GM18502 (cell line): ENCODE data around the gene FAM9C.
A peak's percentile ranks its signal among the peaks of the same experiment; 100 is the strongest.

Experiments used
- ATAC-seq: cut with Tn5 transposase; IDR thresholded peaks from one replicate; pipeline ENCODE4 v1.9.1; 2021; ENCODE audit warnings: mild to moderate bottlenecking; ENCODE audit not compliant: unreplicated experiment, poor library complexity

Gene FAM9C

DNA sequence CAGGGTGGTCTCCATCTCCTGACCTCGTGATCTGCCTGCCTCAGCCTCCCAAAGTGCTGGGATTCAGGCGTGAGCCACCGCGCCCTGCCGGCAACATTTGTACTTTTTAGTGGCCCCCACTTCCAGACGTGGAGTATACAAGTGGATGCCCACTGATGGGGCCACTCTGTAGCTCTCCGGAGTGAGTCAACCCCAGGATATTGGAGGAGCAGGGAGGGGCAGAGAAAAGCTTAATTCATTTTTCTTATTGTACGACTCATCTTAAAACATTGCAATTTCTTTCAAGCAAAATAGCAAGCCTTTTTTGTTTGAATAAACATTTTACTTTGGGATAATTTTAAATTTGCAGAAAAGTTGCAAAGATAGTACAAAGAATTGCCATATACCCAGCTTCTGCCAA lies 34.6 kb downstream of the FAM9C start:
- ATAC-seq = no peak

- ATAC-seq = no peak
Observed at GRCh38 chrX:13009273-13009672, 35.1 kb downstream of the FAM9C start.

GRCh38 chrX:13008851-13009250 lies 35.6 kb downstream of the FAM9C start:
- no peak for ATAC-seq

DNA sequence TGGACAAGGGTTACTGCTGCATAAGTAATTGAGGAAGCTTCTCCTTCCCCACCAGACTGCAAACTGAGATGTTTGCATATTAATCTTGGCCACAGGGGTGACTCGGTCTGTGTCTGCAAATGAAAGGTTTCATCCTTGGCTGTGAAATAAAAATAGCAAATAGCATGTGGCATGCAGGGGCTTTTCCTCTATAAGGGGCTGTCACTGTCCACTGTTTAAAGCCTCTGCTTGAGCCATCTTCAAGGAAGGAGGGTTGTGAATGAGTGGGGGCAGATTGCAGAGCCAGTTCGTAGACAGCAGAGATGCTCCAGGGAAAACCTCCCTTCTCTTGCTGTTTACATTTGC lies 36.3 kb downstream of the FAM9C start:
- peak; percentile 46 for ATAC-seq

- ATAC-seq = peak; percentile 3
Observed at GRCh38 chrX:13007519-13008188, 36.8 kb downstream of the FAM9C start.

- ATAC-seq = peak; percentile 70
Observed at GRCh38 chrX:13005661-13006473, 38.6 kb downstream of the FAM9C start.

DNA sequence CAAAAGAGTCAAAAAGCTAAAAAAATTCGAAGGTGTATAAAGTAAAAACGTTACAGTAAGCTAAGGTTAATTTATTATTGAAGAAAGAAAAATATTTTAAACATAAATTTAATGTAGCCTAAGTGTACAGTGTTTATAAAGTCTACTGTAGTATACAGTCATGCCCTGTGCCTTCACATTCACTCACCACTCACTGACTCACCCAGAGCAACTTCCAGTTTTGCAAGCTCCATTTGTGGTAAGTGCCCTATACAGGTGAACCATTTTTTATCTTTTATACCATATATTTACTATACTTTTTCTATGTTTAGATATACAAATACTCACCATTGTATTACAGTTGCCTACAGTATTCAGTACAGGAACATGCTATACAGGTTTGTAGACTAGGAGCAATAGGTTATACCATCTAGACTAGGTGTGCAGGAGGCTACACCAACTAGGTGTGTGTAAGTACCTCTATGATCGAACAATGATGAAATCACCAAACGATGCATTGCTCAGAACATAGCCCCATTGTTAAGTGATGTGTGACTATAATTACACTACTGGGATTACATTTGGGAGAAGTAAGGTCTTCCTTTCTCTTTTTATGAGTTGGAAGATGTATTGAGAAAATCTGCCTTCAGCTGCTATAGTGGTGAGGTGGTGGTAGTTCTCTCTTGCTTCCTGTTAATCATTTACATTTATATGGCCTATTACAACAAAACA lies 42.3 kb downstream of the FAM9C start:
- ATAC-seq = no peak

DNA sequence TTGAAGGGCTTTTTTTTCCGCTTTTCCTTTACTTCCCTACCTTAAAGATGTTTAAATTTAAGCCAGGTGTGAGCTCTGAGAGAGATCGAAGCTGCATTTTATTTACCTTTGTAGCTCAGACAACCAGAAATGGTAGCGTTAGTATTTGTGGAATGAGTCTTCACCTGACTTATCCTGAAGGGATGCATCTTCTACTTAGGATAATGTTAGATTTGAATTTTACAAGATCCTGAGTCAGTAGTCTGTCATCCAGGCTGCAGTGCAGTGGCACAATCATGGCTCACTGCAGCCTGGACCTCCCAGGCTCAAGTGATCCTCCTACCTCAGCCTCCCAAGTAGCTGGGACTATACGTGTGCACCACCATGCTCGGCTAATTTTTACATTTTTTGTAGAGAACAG lies 43.3 kb downstream of the FAM9C start:
- no peak for ATAC-seq

DNA sequence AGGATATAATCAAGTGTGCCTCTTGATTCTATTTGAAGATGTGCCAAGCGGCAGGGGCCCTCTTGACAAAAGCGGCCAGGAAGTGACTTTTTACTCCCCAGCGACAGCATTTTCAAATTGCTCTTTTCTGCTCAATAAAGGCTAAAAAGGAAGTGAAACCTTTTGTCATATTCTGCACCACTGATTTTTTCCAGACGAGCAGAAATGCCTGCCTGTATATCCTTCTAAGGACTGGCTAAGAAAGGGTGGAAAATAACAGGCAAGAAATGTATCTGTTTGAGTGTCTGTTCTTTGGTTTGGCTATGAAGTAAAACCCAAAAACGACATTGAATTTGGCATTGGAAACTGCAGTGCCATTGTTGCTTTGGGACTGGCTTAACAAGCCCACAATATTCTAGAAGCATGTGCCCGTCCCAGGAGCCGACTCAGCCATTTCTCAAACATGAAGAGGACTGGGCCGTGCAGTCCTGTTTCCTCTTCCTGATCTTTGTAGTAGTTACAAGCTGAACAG lies 44.1 kb downstream of the FAM9C start:
- peak; percentile 63 for ATAC-seq

DNA sequence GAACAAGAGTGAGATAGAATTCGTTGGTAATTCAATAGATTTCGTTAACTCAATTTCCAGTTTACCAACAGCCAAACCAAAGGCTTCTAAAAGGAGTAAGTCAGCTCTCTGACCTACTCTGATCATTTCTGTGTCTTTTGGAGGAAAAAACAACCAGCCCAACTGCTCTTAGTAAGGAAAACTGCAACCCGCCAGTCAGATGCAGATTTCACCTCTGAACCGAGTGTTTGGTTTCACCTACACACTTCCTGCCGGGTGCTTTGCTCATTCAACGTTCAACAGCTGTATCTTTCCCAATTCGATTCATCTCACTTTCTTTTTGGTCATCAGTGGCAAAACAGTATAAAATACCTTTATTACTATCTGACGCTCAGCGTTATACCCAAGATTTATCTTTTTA lies 45.0 kb downstream of the FAM9C start:
- peak; percentile 61 for ATAC-seq

DNA sequence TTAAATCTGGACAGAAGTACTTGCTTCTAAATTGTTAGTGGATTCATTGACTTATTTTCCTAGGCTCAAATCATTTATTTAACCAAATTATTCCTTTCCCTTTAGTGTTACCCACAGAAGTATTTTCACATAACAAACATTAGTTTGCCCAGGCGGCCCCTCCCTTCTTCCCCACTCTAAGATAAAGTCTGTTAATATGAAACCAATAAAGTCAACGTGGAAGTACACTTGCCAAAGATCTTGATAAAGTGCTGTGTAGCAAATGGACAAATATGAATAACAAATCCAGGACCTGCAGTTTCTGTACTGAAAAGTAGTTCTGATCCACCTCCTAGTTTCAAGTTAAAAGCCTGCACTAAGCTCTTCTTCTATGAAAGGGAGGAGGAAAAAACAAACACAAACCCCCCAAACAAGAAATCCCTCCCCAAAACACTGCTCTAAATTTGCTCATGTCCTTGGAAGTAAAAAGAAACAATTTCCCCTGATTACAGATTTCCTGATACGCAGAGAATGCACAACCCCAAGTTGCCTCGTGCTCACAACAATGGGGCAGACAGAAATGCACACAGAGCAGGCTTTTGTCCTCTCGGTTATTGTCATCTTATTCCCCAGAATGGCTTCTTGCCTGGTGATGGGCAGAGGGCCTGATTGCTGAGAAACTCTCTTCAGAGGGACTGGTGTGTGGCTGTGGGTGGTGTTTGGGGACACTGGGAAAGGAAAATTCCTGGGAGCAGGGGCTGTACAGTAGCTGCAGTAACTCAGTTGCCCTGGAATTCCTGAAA lies 46.3 kb downstream of the FAM9C start:
- no peak for ATAC-seq

- no peak for ATAC-seq
Observed at GRCh38 chrX:12996934-12997435, 47.4 kb downstream of the FAM9C start.

DNA sequence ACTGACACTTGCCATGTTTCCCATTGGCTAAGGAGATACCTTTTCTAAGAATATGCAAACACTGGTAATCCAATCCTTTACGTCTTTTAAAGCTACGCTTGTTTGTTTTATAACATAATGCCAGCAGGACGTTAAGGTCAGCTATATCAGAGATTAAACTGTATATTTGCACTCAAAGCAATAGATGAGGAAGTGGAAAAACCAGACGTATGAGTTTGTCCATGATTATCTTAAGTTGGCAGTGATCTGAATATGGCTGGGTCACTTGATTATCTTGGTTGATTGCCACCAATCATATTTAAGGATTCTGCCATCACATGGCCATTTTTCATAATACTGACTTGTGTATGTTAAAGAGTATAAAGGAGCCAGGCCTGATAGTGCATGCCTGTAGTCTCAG lies 50.1 kb downstream of the FAM9C start:
- no peak for ATAC-seq

- ATAC-seq = no peak
Observed at GRCh38 chrX:12993826-12994225, 50.6 kb downstream of the FAM9C start.

- ATAC-seq = no peak
Observed at GRCh38 chrX:12992544-12993118, 51.8 kb downstream of the FAM9C start.

GRCh38 chrX:12991575-12991974 lies 52.8 kb downstream of the FAM9C start:
- ATAC-seq = no peak

DNA sequence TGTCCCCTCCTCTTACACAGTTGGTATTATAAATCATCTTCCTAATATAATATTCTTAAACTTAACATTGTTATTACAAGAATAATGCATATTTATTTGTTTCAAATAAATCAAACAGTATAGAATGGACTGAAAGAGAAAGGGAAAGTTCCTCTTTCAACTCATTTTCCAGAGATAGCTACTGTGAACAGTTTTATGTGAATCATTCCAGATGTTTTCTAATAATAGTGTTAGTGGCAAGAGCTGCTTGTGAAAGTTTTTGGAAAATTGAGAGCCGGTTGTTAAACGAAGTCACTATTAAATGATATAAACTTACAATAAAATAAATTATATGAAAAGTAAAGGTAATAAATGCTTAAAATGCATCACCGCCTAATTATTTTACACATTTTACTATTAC lies 55.0 kb downstream of the FAM9C start:
- ATAC-seq = no peak

DNA sequence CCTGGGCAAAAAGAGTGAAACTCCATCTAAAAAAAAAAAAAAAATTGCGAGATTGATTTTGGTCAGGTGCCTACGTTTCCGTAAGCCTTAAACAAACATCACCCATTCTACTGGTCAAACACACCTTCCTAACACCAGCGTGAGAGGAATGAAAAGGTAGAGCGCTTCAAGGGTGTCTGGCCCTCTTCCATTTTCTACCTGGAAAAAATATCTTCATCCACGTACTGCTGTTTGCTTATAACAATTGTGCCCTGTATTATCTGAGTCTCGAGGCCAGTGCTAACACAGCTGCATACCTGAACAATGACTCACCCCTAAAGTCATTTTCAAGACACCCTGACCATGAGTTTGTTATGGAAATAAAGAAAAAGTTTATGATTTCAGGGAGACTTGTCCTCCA lies 55.6 kb downstream of the FAM9C start:
- no peak for ATAC-seq

DNA sequence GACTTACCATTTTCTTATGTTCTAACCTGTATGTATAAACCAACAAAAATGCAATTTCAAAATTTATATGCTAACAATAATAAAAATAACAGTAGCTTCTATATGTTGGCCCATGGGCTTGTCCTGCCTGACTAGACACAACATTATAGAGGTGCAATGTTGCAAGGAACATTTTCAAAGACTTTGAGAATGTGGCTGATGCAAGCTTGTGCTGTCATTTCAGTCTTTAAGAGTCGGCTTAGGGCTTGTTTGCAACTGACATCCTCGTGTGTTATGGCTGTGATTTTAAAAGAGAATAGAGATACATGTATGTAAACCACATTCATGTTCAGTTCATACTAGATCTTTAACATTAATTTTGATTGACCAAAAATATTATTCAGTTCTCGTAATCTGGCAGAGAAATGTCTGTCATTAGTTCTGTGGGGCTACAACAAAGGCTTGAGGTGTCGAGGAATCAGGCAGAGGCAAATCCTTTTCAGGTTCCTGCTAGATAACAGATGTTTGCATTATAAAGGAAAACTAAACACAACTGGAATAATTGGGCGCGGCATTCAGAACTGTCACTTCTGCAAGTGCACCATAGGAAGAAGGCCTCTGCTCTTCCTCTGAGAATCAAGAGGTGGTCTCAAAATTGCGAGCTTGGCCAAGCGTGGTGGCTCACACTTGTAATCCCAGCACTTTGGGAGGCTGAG lies 56.4 kb downstream of the FAM9C start:
- ATAC-seq = no peak
